ENCODE results near the gene GOLGA3. TPM values are rescaled to one million over a fixed set of nuclear protein-coding genes. Genes with fewer than 3 reads are reported as not detected.
"Not testable (repeated sequence)": the region's sequence is repeated elsewhere in the genome, so short reads cannot be mapped to it uniquely, and the experiment has no call there.

The GOLGA3 gene
- total RNA-seq, 1 donor from 2014 or later = 33.4 TPM

GRCh38 chr12:132776816-132777568 is 51.7 kb downstream of the GOLGA3 start:
- Mint-ChIP-seq H3K36me3 (ENCODE audit: low read depth) (peaks cover 9% of the 10 kb centered on the region), H3K27ac (ENCODE audit: unreplicated experiment) (no peak overlapping the region)

GRCh38 chr12:132776230-132776625 is 52.4 kb downstream of the GOLGA3 start:
- H3K9me3 Mint-ChIP-seq; DNase-seq (ENCODE audit: low read depth, low spot score); H3K4me3 Mint-ChIP-seq; H3K27ac Mint-ChIP-seq (ENCODE audit: unreplicated experiment); H3K36me3 Mint-ChIP-seq (ENCODE audit: low read depth); H3K27me3 Mint-ChIP-seq (ENCODE audit: low read depth); H3K4me1 Mint-ChIP-seq: not testable (repeated sequence)

More at GRCh38 chr12:132776816-132777568, 51.7 kb downstream of the GOLGA3 start:
- no peaks in the 10 kb centered on the region for H3K27me3 Mint-ChIP-seq (ENCODE audit: low read depth)
- no peak for DNase-seq (ENCODE audit: low read depth, low spot score)
- H3K4me3 Mint-ChIP-seq = no peak overlapping the region
- H3K9me3 Mint-ChIP-seq = no peaks in the 10 kb centered on the region
- H3K4me1 Mint-ChIP-seq = no peaks in the 10 kb centered on the region
- TF ChIP-seq CTCF (conservative IDR thresholded peaks at IDR 0.05) = no peak

DNA sequence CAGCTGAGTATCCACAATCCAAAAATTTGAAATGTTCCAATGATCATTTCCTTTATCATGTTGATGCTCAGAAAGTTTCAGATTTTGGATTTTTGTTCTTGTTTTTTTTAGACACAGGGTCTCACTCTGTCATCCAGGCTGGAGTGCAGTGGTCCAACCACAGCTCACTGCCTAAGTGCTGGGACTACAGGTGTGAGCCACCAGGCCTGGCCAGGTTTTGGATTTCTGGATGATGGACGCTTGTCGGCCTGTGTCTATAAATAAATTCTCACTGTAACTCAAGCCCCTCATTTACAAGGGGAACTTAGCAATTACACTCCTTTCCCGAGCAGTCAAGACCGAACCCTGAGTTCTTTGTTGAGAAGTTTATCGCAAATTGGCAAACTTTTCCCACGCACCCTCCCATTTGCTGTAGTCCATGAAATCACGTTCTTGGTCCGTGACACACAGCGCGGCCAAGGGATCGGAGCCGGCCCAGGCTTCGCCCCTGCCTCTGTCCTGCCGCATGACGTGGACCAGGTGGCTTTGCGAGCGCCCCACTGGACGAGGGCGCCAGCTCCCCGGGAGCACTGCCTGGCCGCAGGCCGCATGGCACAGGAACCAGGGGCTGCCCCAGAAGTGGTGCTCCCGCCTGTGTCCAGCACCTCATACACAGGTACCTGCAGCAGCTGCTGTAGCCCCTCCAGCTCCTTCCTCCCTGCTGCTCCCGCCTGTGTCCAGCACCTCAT is 53.0 kb downstream of the GOLGA3 start:
- DNase-seq (ENCODE audit: low read depth, low spot score) = no peak
- Mint-ChIP-seq H3K4me3 (no peak overlapping the region), H3K36me3 (ENCODE audit: low read depth) (peaks cover 9% of the 10 kb centered on the region), H3K9me3 (no peaks in the 10 kb centered on the region), H3K27ac (ENCODE audit: unreplicated experiment) (no peak overlapping the region), H3K27me3 (ENCODE audit: low read depth) (no peaks in the 10 kb centered on the region), H3K4me1 (no peaks in the 10 kb centered on the region)
- TF ChIP-seq CTCF (conservative IDR thresholded peaks at IDR 0.05) = no peak

DNA sequence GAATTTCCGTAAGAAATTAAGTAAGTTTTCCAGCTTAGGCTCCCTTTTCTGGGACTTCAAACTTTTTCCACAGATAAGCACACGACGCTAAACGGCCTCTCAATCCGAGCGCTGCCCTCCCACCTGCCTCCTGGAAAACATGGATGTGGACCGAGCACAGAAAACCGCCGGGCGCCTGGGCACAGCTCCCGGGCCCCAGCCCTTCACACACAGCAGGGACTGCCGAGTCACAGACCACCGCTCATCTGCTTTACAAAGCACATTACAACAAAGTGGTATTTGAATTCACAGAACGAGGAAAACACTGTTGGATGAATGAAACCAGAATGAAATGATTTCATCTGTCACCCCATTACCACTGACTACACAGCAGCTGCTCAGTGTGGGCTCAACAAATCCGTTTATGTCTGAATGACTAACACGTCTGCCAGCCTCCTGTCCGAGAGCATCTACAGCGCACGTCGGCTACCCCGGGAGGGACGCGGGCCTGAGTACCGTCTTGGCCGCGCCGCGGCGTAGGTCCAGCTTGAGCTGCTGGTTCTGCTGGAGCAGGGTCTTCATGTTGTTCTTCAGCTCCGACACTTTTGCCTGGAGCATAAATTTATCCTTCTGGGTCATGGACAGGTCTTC is 53.9 kb downstream of the GOLGA3 start:
- Mint-ChIP-seq H3K27ac (ENCODE audit: unreplicated experiment) (peak overlapping the region; percentile 39), H3K4me1 (no peaks in the 10 kb centered on the region), H3K27me3 (ENCODE audit: low read depth) (no peaks in the 10 kb centered on the region), H3K36me3 (ENCODE audit: low read depth) (peaks cover 6% of the 10 kb centered on the region), H3K9me3 (no peaks in the 10 kb centered on the region), H3K4me3 (no peak overlapping the region)
- DNase-seq (ENCODE audit: low read depth, low spot score) = no peak
- TF ChIP-seq CTCF (conservative IDR thresholded peaks at IDR 0.05) = no peak

DNA sequence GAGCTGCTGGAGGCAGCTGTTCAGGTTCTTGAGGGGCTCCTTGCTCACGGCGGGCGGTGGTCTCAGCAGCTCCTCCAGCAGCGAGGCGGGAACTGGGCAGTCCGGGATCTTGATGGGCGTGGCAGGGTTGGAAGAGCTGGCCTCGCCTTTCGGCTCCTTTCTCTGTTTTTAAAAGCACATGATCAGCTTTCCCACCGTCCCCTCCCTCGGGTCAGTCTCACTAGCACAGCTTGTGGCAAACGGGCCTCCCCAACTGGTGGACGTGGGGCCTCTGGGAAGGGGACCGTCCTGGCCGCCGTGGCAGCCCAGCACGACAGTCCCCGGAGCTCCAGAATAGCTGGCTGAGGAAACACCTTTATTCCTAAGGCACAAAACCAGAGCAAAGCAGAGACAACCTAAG is 54.5 kb downstream of the GOLGA3 start:
- Mint-ChIP-seq H3K27me3 (ENCODE audit: low read depth) (no peaks in the 10 kb centered on the region), H3K9me3 (no peaks in the 10 kb centered on the region), H3K36me3 (ENCODE audit: low read depth) (peaks cover 4% of the 10 kb centered on the region), H3K27ac (ENCODE audit: unreplicated experiment) (no peak overlapping the region), H3K4me3 (no peak overlapping the region), H3K4me1 (no peaks in the 10 kb centered on the region)
- DNase-seq (ENCODE audit: low read depth, low spot score) = no peak
- no peak for TF ChIP-seq CTCF (conservative IDR thresholded peaks at IDR 0.05)

All from neural crest cell (in vitro differentiated cells).